Transverse colon (tissue), 4 donors: Measurements from ENCODE around the gene ZNF189. TPM values are rescaled to one million over a fixed set of nuclear protein-coding genes. Genes with fewer than 3 reads are reported as not detected.

Experiments
- DNase-seq: peaks from one replicate; pipeline ENCODE4 v3.0.0-alpha.2; 2019
- H3K27ac ChIP-seq, 4 donors: fragments of 200-600 bp; sonication (generic); 2 replicates each; pipeline ENCODE4 v1.5.1; 2016 to 2018; ENCODE audit warnings: inconsistent platforms in 4 of 4
- H3K27me3 ChIP-seq: fragments of 200-600 bp; sonication (generic); 2 replicates; pipeline ENCODE4 v1.5.1; 2017; ENCODE audit warnings: inconsistent platforms
- H3K36me3 ChIP-seq, 4 donors: fragments of 200-600 bp; sonication (generic); 2 replicates each; pipeline ENCODE4 v1.5.1; 2017 to 2019; ENCODE audit warnings: inconsistent platforms in 4 of 4
- H3K4me1 ChIP-seq, 4 donors: fragments of 200-600 bp; sonication (generic); 2 replicates each; pipeline ENCODE4 v1.5.1; 2017 to 2020; ENCODE audit warnings: inconsistent platforms in 4 of 4
- H3K4me3 ChIP-seq, 4 donors: fragments of 200-600 bp; sonication (generic); 1 replicate in 1 of 4; 2 replicates in 3 of 4; pipeline versions ENCODE4 v1.5.1 to v1.6.1; 2017 to 2019; ENCODE audit warnings: inconsistent platforms in 4 of 4
- H3K9me3 ChIP-seq, 2 donors: fragments of 200-600 bp; sonication (generic); 2 replicates each; pipeline ENCODE4 v1.5.1; 2017 to 2019; ENCODE audit warnings: inconsistent platforms in 2 of 2
- CTCF ChIP-seq, 5 experiments: fragments of 200-600 bp in 3 of 5; fragments of 450-650 bp in 2 of 5; sonication (generic) in 3 of 5; IDR thresholded peaks; 1 replicate in 2 of 5; 2 replicates in 3 of 5; pipeline ENCODE4 v1.5.1; 2016 to 2017; ENCODE audit warnings: antibody characterized with exemption in 5 of 5, inconsistent platforms in 3 of 5, mild to moderate bottlenecking in 2 of 5, moderate library complexity in 1 of 5
- EP300 ChIP-seq: sonication (generic); formaldehyde crosslinking; IDR thresholded peaks from one replicate; pipeline ENCODE4 v1.6.1; 2017; ENCODE audit warnings: antibody characterized with exemption, low read depth
- POLR2A ChIP-seq: fragments of 450-650 bp; IDR thresholded peaks from one replicate; pipeline ENCODE4 v1.6.1; 2016; ENCODE audit warnings: antibody characterized with exemption, mild to moderate bottlenecking, moderate library complexity
- POLR2AphosphoS5 ChIP-seq, 3 donors: sonication (generic); formaldehyde crosslinking; IDR thresholded peaks; one replicate each; pipeline ENCODE4 v1.6.1; 2016; ENCODE audit warnings: antibody characterized with exemption in 3 of 3
- WGBS, 2 donors: methylation state at CpG; one replicate each; pipeline ENCODE4 v1.1.5; 2018; ENCODE audit warnings: low coverage in 1 of 2; 5-methylcytosine and 5-hydroxymethylcytosine counted together
- in situ Hi-C, 4 donors: fragments of 200-750 bp; cut with MboI; loops; one replicate each; pipeline versions ENCODE4 v1.15.0 to v1.15.1; 2017; ENCODE audit warnings: low sequenced_read_pairs in 3 of 4, low pct_ligation_motif_present in 1 of 4, low pct_unique_long_range_greater_than_20kb in 1 of 4
- intact Hi-C: fragments of 100-400 bp; cut with DNase I; formaldehyde crosslinking; loops from one replicate; pipeline ENCODE4 v1.15.1; 2023; ENCODE audit warnings: low total_unique reads
- total RNA-seq, 4 donors: library from RNA; depleted of rRNA; stranded (reverse); fragments of >200 nt; gene quantifications; one replicate each; pipeline ENCODE4 v1.1.0, GENCODE V29; 2016

The ZNF189 gene
- total RNA-seq, 4 donors from 2014 or later: 5.6 to 21.3 (median 13.4) TPM

- Histone ChIP-seq H3K27me3 (no peaks in the 10 kb centered on the region), H3K36me3 (no peaks in the 10 kb centered on the region), H3K4me1 (no peaks in the 10 kb centered on the region), H3K9me3 (peaks cover 0 to 3% of the 10 kb centered on the region in 2 donors), H3K4me3 (no peak overlapping the region), H3K27ac (no peak overlapping the region)
- TF ChIP-seq POLR2AphosphoS5 (IDR thresholded peaks at IDR 0.05) (no peak), CTCF (IDR thresholded peaks at IDR 0.05) (no peak)
- intact Hi-C loops: no loop called here
- DNase-seq: no peak
- 96% methylated on average over 3 of the region's 3 CpGs for WGBS, 2 donors
- in situ Hi-C loops: no loop called here
Measured at GRCh38 chr9:101367323-101367722, 31.3 kb upstream of the ZNF189 start.

- WGBS, 2 donors: 87 to 88% methylated on average over 2 of the region's 2 CpGs
- H3K9me3 ChIP-seq: peaks cover 0 to 3% of the 10 kb centered on the region in 2 donors
- TF ChIP-seq CTCF (IDR thresholded peaks at IDR 0.05) (no peak), EP300 (no peak), POLR2AphosphoS5 (IDR thresholded peaks at IDR 0.05) (no peak), POLR2A (no peak)
- no peaks in the 10 kb centered on the region for H3K4me1 ChIP-seq
- intact Hi-C loops: no loop called here
- no peaks in the 10 kb centered on the region for H3K36me3 ChIP-seq
- DNase-seq: no peak
- no peaks in the 10 kb centered on the region for H3K27me3 ChIP-seq
- H3K4me3 ChIP-seq: no peak overlapping the region
- in situ Hi-C loops: no loop called here
- H3K27ac ChIP-seq: no peak overlapping the region
Measured at GRCh38 chr9:101369286-101369685, 29.4 kb upstream of the ZNF189 start.

- in situ Hi-C loops (no loop called here), intact Hi-C loops (no loop called here)
- Histone ChIP-seq H3K4me3 (no peak overlapping the region), H3K27ac (no peak overlapping the region), H3K36me3 (no peaks in the 10 kb centered on the region), H3K4me1 (no peaks in the 10 kb centered on the region), H3K9me3 (peaks cover 0 to 3% of the 10 kb centered on the region in 2 donors), H3K27me3 (no peaks in the 10 kb centered on the region)
- 75 to 77% methylated on average over 2 of the region's 2 CpGs for WGBS, 2 donors
- TF ChIP-seq EP300 (no peak), POLR2AphosphoS5 (IDR thresholded peaks at IDR 0.05) (no peak)
- no peak for DNase-seq
Measured at GRCh38 chr9:101369884-101370531, 28.6 kb upstream of the ZNF189 start.

- intact Hi-C loops (no loop called here), in situ Hi-C loops (no loop called here)
- H3K27me3 ChIP-seq: no peaks in the 10 kb centered on the region
- TF ChIP-seq CTCF (IDR thresholded peaks at IDR 0.05): no peak
- no peak for TF ChIP-seq POLR2A
- TF ChIP-seq POLR2AphosphoS5 (IDR thresholded peaks at IDR 0.05): no peak
- no peak for TF ChIP-seq EP300
- no peaks in the 10 kb centered on the region for H3K4me1 ChIP-seq
- WGBS, 2 donors: 93 to 95% methylated on average over 3 of the region's 3 CpGs
- no peaks in the 10 kb centered on the region for H3K36me3 ChIP-seq
- DNase-seq: no peak
- peaks cover 0 to 3% of the 10 kb centered on the region in 2 donors for H3K9me3 ChIP-seq
- no peak overlapping the region for H3K27ac ChIP-seq
- H3K4me3 ChIP-seq: no peak overlapping the region
Measured at GRCh38 chr9:101371813-101372212, 26.8 kb upstream of the ZNF189 start.
